Endothelial cell (in vitro differentiated cells): ENCODE measurements around the gene CCT7. TPM values are rescaled to one million over a fixed set of nuclear protein-coding genes. Genes with fewer than 3 reads are reported as not detected.
A peak's percentile ranks its signal among the peaks of the same experiment; 100 is the strongest.

Experiments
- DNase-seq: peaks from one replicate; pipeline ENCODE4 v3.0.0; 2021; ENCODE audit warnings: low spot score
- H3K27ac Mint-ChIP-seq: one replicate; pipeline ENCODE4 v1.8.0; 2021; ENCODE audit warnings: mixed read lengths, inconsistent platforms; ENCODE audit not compliant: unreplicated experiment
- H3K27me3 Mint-ChIP-seq: one replicate; pipeline ENCODE4 v1.8.0; 2021; ENCODE audit warnings: mild to moderate bottlenecking, moderate library complexity, mixed read lengths, inconsistent platforms; ENCODE audit not compliant: unreplicated experiment
- H3K36me3 Mint-ChIP-seq: one replicate; pipeline ENCODE4 v1.8.0; 2021; ENCODE audit warnings: mild to moderate bottlenecking, low read depth, mixed read lengths, inconsistent platforms; ENCODE audit not compliant: unreplicated experiment
- H3K4me1 Mint-ChIP-seq: one replicate; pipeline ENCODE4 v1.8.0; 2021; ENCODE audit warnings: mild to moderate bottlenecking, mixed read lengths, inconsistent platforms; ENCODE audit not compliant: unreplicated experiment
- H3K4me3 Mint-ChIP-seq: one replicate; pipeline ENCODE4 v1.8.0; 2021; ENCODE audit warnings: mild to moderate bottlenecking, mixed read lengths, inconsistent platforms; ENCODE audit not compliant: unreplicated experiment
- H3K9me3 Mint-ChIP-seq: one replicate; pipeline ENCODE4 v1.8.0; 2021; ENCODE audit warnings: mixed read lengths, inconsistent platforms; ENCODE audit not compliant: unreplicated experiment
- total RNA-seq: library from RNA; stranded (reverse); fragmentation: NEBNext Ultra II Directional; extraction: Animal tissue kit (Norgen Biotek cat#: 25700); gene quantifications from one replicate; pipeline ENCODE4 v1.2.1, GENCODE V29; 2021; ENCODE audit not compliant: unreplicated experiment
- TF ChIP-seq, protein P1 (sequence below): fragments of 200-600 bp; sonication (generic); IDR thresholded peaks from one replicate; pipeline ENCODE4 v1.5.0; 2021; ENCODE audit warnings: antibody characterized with exemption; ENCODE audit not compliant: unreplicated experiment

The CCT7 gene
- total RNA-seq, 1 donor from 2014 or later, result 183 TPM

DNA sequence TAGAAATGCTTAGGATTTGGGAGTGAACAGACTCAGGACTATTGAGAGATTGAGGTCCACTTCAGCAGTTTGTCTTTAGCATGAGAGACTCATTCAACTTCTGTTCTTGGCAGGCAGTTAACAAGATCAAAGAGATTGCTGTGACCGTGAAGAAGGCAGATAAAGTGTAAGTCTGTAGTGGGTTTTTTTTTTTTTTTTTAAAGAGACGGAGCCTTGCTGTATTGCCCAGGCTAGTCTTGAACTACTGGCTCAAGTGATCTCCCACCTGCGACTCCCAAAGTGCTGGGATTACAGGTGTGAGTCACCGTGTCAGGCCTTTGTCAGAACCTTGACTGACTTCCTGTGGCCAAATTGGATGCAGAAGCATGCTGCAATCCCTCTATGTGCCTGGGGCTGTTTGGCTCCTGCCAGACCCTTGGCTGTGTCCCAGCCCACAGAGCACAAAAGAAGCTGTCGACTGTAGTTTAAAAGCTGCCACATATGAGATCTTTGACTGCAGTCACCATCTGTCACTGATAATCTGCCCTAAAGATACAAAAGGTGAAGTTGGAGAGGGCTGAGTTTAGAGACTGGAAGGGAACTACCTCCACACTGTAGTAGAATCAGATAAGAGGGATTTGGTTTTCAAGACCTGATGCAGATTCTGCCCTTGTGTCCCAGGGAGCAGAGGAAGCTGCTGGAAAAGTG, 9.9 kb downstream of the CCT7 start:
- DNase-seq, result no peak
- no peaks in the 10 kb centered on the region for H3K9me3 Mint-ChIP-seq
- H3K27ac Mint-ChIP-seq, result no peak overlapping the region
- H3K36me3 Mint-ChIP-seq, result peaks cover 37% of the 10 kb centered on the region
- H3K4me3 Mint-ChIP-seq, result no peak overlapping the region
- H3K27me3 Mint-ChIP-seq, result no peaks in the 10 kb centered on the region
- TF ChIP-seq, protein P1, sequence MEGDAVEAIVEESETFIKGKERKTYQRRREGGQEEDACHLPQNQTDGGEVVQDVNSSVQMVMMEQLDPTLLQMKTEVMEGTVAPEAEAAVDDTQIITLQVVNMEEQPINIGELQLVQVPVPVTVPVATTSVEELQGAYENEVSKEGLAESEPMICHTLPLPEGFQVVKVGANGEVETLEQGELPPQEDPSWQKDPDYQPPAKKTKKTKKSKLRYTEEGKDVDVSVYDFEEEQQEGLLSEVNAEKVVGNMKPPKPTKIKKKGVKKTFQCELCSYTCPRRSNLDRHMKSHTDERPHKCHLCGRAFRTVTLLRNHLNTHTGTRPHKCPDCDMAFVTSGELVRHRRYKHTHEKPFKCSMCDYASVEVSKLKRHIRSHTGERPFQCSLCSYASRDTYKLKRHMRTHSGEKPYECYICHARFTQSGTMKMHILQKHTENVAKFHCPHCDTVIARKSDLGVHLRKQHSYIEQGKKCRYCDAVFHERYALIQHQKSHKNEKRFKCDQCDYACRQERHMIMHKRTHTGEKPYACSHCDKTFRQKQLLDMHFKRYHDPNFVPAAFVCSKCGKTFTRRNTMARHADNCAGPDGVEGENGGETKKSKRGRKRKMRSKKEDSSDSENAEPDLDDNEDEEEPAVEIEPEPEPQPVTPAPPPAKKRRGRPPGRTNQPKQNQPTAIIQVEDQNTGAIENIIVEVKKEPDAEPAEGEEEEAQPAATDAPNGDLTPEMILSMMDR, result no peak
- no peaks in the 10 kb centered on the region for H3K4me1 Mint-ChIP-seq

DNA sequence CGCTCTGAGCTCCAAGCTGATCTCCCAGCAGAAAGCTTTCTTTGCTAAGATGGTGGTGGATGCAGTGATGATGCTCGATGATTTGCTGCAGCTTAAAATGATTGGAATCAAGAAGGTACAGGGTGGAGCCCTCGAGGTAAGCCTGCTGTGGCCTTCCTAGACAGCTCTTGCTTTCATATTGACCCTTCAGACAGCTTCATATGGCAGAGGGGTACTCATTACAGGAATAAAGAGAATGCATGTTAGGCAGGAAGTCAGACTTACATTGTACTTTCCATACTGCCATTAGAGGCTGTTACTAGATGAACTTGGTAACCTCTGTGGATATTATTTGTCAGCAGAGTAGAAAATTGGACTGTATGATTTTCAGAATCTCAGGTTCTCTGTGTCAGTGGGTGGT, 10.5 kb downstream of the CCT7 start:
- no peak for DNase-seq
- Mint-ChIP-seq H3K27ac (no peak overlapping the region), H3K4me1 (no peaks in the 10 kb centered on the region), H3K9me3 (no peaks in the 10 kb centered on the region), H3K36me3 (peaks cover 41% of the 10 kb centered on the region), H3K27me3 (peaks cover under 1% of the 10 kb centered on the region), H3K4me3 (no peak overlapping the region)
- TF ChIP-seq, protein P1, result no peak

DNA sequence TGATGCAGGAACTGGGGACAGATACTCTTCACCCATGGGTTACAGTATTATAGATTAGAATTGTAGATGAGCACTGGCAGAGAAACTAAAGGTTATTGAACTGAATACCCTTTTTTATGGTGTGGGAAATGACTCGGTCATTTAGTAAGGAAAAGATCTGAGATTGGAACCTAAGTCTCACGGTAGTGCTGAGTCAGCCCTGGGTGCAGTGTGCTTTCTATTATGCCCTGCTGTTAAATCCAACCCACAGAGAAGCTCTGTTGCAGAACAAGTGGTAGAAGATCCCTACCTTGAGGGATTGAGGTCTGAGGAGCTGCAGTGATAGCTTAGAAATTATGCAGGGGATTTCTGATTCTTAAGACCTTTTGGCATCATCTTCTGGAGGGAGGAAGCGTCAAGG, 12.7 kb downstream of the CCT7 start:
- no peak for DNase-seq
- Mint-ChIP-seq H3K9me3 (no peaks in the 10 kb centered on the region), H3K4me1 (no peaks in the 10 kb centered on the region), H3K4me3 (peak overlapping the region; percentile 66), H3K27me3 (peaks cover 4% of the 10 kb centered on the region), H3K27ac (no peak overlapping the region), H3K36me3 (peaks cover 57% of the 10 kb centered on the region)
- TF ChIP-seq, protein P1, result no peak

DNA sequence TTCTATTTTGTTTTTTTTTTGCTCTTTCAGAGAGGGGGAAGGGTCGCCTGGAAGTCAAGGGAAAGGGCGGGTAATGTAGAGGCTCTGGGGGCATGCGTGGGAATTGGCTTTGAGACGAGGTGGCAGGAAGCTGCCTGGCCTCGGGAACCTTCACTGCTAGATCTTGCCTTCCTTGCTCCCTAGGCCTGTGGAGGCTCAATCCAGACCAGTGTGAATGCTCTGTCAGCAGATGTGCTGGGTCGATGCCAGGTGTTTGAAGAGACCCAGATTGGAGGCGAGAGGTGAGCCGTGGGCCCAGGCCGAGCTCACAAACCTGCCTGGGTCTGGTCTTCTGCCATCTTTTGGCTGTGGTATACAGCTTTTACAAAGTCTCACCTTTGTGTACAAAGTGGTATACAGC, 15.5 kb downstream of the CCT7 start:
- DNase-seq, result no peak
- no peaks in the 10 kb centered on the region for H3K9me3 Mint-ChIP-seq
- TF ChIP-seq, protein P1, result no peak
- no peaks in the 10 kb centered on the region for H3K4me1 Mint-ChIP-seq
- H3K4me3 Mint-ChIP-seq, result peak overlapping the region; percentile 58
- H3K27me3 Mint-ChIP-seq, result peaks cover 5% of the 10 kb centered on the region
- no peak overlapping the region for H3K27ac Mint-ChIP-seq
- peaks cover 59% of the 10 kb centered on the region for H3K36me3 Mint-ChIP-seq
